NCI-H460 (cell line): ENCODE measurements around the gene TTLL8. TPM values are rescaled to one million over a fixed set of nuclear protein-coding genes. Genes with fewer than 3 reads are reported as not detected.

Experiments used
- DNase-seq: peaks from one replicate; pipeline ENCODE4 v3.0.0-alpha.2; 2016; ENCODE audit warnings: low read depth; ENCODE audit errors: extremely low read depth
- total RNA-seq: library from RNA; depleted of rRNA; stranded (reverse); fragments of >200 nt; shearing (Covaris generic); gene quantifications from 2 replicates; pipeline ENCODE4 v1.2.3, GENCODE V29; 2014

Gene TTLL8
- total RNA-seq, 1 experiment from 2014 or later = not detected

DNA sequence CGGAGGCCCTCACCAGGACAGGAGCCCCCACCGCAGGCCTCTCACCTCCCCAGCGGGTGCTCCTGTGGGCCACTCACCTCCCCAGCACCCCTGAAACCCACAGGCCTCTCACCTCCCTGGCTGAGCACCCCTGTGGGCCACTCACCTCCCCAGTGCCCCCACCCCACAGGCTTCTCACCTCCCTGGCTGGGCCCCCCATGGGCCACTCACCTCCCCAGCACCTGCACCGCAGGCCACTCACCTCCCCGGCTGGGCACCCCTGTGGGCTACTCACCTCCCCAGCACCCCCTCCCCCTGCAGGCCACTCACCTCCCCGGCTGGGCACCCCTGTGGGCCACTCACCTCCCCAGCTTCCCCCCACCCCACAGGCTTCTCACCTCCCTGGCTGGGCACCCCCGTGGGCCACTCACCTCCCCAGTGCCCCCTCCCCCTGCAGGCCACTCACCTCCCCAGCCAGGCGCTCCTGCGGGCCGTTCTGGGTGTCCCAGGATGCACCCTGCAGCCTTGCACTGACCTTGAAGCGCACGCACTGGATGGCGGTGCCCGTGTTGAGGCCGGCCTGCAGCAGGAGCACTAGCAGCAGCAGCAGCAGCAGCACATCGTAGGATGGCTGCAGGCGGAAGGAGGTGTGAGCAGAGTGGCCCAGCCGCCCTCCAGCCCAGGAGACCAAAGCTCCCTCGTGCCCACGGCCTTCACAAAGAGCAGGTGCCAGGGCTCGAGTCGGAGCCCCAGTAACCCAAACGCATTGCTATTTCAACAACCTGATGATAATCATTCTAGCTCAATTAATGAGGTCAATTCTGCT, 5.7 kb upstream of the TTLL8 start:
- no peak for DNase-seq

DNA sequence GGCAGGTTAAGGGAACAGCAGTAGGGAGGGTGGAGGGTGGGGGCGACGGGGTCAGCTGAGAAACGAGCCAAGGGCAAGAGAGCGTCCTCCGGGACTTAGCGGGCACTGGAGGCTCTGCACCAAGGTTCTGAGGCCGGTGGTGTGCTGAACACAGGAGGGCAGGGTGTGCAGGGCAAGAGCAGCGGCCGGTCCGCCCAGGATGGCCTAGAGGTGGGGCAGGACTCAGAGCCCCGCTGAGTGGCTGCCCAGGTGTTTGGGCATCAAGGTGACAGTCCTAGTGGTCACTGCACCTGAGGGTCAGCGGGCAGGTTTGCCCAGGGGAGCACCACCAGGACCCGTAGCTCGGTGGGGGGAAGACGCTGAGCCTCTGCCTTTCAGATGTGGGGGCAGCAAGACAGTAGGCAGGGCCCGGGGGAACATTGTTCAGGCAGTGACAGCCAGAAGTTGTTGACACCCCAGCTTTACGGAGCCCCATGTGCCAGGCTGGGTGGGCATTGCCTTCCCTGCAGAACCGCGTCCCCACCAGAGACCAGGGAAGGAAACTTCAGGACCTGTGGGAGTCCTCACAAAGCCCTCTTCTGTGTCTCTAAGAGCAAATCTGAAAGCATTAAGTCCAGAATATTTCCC, 4.5 kb upstream of the TTLL8 start:
- DNase-seq = no peak

DNA sequence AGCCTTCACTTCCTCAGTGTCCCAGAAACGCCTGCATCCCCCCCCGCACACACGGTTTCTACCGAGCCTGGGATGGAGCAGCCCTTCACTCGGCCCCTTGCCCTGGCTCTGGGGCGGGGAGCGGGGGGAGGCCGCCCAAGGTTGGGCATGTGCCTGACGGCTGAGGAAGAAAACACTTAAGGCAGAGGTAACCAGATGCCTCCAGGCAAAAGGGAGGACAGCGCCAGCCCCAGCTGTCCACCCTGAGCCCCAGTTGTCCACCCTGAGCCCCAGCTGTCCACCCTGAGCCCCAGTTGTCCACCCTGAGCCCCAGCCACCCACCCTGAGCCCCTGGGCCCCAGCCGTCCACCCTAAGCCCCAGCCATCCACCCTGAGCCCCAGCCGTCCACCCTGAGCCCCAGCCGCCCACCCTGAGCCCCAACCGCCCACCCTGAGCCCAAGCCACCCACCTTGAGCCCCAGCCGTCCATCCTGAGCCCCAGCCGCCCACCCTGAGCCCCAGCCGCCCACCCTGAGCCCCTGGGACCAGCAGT, 3.8 kb upstream of the TTLL8 start:
- DNase-seq = no peak

DNA sequence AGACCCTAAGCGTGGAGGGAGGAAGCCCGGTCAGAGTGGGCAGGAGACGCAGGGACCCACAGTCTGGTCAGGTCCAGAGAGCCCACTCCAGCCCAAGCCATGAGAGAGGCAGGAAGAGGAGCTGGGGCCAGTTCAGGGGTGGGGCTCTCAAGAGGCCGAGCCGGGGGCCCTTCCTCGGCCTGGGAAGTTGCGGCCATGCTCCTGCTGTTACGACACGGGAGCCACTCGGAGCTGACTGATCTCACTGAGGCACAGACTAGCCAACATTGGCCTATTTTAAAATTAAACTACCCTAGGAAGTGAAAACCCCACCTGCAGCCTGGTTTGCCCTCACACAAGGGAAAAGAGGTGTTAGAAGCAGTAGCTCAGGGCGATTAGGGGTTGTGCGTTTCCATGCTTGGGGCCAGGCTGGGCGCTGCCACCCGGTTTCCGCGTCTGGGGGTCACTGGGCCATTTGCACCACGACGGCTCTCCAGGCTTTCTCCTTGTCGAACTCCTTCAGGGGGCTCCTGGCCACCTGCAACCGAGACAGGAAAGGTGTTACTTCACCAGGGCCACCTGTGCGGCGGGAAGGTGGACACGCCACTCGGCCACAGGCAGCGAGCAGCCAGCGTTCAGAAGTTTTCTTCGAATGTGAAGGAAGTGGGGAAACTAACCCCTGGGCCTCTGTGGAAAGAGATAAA, 3.2 kb upstream of the TTLL8 start:
- no peak for DNase-seq

DNA sequence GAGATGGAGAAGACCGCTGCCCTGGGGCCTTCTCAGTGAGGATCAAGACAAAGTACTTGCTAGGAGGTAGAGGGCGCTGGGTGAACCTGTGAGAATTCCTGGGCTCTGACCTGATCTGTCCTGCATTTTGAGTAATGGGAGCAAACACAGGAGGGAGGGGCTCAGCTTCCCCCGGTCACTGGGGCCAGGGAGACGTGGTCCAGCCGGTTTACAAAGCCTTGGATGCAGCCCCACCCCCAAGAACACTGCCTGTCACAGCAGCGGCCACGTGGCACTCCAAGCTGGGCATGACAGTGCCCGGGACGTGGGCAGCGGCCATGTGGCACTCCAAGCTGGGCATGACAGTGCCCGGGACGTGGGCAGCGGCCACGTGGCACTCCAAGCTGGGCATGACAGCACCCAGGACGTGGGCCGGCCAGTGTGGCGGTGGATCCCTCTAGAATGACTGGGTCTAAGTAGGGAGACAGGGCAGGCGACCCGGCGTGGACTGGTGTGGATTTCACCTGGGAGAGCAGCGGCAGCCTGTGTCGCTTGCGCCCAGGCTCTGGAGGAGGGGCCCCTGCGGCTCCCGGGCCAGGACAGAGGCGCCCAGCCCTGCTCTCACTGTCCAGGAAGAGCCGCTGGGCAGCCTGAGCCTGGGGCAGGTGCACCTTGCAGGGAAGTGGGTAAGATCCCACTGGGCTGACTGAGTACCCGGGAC, 2.5 kb upstream of the TTLL8 start:
- DNase-seq = no peak

DNA sequence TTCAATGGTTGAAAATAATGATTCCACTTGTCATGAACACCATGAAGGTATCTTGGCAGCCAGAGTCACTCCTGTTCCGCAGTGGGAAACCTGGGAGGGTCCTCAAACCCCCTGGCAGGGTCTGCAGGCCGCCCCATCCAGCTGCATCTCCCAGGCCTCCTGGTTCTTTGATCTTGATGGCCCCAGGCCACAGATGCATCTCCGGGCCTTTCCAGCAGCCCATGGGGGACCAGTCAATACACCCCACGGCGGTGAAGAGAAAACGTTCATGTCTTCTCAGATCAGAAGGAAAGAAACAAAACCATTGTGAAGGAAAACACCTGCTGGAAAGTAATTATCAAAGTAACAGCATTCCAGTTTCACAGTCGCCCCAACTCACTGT, 1.8 kb upstream of the TTLL8 start:
- no peak for DNase-seq

DNA sequence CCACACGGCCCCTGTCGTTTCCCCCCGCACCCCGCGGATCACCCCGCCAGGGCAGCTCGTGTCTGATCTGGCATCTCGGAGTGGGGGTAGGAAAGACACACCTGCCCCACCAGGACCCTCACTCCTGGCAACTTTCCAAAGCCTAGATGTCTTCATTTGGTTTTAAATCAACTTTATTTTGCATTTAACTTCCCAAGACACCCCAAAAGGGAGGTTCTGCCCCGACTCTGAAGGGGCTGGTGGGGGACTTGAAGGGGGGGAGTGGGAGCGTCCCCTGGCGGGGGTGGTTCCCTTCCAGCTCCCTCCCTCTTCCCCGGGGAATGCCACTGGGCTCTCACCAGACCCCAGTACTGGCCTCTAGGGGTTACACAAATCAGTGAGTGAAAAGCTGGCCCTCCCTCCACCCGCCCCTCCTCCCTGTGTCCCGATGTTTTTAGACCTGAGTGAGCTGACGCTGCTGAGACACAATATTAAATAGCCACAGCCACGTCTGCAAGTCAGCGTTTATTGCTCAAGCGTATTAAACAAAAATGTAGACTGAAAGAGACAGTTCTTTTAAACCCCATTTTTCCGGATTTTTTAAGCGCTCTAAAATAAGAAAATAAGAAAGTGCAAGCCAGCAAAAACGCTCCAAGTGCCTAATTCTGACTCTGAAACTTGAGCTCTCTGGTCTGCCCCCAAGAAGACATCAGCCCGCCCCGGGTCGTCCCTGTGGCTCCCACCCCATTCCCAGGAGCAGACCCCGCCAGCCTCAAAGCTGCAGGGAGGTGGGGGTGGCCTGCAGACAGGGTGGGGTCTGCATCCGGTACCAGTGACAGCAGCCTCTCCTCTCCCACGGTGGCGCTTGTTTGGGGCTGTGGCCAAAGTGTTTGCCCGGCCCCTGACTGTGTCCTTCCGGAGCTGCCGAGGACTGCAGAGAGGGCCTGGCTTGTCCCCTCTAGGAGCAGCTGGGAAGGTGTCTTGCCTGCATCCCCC, 1.1 kb upstream of the TTLL8 start:
- DNase-seq = peak; percentile 1

DNA sequence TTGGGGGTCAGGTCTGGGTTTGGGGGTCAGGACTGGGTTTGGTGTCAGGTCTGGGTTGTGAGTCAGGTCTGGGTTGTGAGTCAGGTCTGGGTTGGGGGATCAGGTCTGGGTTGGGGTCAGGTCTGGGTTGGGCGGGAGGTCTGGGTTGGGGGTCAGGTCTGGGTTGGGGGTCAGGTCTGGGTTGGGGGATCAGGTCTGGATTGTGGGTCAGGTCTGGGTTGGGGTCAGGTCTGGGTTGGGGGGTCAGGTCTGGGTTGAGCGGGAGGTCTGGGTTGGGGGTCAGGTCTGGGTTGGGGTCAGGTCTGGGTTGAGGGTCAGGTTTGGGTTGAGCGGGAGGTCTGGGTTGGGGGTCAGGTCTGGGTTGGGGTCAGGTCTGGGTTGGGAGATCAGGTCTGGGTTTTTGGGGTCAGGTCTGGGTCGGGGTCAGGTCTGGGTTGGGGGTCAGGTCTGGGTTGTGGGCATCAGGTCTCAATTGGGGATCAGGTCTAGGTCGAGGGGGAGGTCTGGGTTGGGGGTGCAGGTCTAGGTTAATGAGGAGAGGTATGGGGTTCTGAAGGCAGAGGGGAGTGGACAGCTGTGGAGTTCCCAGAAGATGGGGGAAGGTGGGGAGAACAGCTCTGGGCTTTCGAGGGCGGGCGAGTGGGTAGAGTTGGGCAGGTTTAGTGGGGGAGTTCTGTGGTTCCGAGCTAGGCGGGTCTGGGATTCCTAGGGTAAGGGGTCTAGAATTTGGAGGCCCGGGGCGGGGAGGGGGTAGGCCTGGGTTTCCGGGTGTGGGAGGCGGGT, 629 bp downstream of the TTLL8 start:
- DNase-seq = no peak

DNA sequence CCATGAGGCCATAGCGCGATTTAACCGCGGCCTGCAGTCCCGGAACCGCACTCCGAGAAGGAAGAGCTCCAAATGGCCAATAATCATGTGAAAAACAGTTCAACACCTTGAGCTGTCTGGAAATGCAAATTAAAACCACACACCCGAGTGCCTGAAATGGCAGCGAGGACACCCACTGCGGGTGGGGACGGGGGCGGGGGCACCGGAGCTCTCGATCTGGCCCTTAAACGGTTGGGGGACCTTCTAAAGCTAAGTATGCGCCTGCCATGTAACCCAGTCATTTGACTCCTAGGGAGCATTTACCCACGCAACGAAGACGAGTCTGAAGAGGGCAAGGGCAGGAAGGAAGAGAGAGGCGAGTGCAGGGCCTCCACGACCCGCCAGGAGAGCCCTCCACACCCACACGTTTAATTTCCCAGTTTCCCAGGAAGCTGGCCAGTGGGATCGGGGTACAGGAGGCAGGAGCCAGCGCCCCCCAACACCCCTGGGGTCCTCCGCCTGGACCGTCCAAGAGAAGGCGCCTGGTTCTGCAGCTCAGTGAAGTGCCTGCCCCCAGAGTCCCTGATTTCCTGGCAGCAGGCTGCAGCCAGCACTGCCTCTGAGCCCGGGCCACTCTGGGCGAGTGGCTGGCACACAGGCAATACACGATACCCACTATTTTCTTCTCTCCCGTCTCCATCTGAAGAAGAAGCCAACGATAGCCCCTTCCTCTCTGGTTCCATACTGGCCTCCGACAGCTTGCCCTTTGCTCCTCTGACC, 1.7 kb downstream of the TTLL8 start:
- DNase-seq = no peak

DNA sequence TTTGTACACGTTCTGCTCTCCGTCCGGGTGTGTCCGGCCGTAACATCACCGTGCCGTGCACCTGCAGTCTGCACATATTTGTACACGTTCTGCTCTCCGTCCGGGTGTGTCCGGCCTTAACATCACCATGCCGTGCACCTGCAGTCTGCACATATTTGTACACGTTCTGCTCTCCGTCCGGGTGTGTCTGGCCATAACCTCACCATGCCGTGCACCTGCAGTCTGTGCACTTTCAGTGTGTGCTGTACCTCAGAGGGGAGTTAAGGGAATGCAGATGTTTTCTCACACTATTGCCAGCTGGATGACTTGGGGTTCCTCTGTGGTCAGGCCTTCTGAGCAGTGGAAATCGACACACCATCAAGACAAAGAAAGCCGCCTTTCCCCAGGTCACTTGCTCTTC, 4.2 kb downstream of the TTLL8 start:
- DNase-seq = no peak

DNA sequence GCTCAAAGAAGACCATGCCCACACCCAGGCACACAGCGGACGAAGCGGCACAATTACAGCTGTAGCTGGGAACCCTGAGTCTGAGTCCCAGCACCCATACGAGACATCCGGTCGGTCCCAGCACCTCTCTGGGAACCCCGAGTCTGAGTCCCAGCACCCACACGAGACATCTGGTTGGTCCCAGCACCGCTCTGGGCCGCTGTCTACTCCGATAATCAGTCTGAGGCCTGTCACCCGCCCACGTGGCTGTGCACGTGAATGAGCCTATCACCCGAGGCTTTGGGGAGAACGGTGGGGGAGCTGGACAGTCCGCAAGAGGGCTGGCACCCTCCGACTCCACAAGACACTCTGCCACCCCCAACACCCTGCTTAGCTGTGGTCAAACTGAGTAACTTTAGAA, 6.2 kb downstream of the TTLL8 start:
- no peak for DNase-seq

DNA sequence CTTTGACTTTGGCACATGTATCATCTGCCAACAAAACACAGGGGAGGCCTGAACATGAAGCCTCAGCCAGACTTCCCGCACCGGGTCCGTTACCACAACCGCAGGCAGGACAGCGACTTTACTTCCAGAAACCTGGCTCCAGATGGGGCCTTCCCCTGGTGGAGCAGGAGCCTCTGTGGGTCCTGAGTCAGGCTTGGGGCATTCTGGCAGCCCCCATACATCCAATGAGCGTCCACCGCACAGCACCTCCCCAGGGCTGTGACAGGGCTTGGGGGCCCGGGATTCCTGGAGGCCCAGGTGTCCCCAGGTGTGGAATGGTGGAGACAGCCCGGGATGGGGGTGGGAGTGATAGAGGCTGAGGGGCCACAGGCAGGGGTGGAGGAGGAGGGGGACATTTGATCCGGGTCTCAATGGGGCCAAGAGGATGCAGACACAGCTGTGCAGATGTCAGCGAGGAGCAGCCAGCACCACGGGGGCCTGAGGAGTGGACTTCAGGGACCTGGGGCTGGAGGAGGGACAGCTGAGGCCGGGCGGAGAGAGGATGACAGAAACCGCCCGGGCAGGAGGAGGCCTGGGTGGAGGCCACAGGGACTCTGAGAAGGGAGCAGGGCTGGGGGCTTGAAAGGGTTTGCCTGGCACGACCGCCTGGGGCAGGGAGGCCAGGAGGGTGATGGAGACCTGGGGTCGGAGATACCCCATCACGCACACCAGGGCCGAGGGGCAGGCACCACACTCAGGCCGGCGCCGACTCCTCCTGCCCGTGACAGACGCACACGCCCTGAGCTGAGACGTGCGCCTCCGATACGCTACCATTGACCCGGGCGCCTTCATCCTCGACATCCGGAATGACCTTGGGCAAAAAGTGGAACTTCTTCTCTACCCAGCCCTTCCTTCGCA, 8.6 kb downstream of the TTLL8 start:
- no peak for DNase-seq

DNA sequence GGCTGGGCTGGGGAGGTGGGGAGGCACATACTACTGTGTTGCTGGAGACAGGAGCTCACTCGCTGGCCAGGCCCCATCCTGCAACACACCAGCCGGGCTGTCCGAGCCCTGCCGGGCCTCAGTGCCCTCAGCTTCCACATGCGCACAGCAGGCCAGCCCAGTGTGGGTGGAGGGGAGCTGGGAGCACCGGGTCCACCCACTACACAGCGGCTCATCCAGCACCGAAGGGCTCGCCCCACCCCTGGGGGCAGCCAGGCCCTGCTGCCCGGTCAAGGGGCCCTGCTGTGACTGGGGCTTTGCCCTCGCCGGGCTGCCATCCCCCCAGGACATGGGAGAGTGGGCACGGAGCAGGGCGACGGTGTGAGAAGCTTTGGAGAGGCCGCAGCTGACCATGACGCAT, 9.3 kb downstream of the TTLL8 start:
- no peak for DNase-seq

DNA sequence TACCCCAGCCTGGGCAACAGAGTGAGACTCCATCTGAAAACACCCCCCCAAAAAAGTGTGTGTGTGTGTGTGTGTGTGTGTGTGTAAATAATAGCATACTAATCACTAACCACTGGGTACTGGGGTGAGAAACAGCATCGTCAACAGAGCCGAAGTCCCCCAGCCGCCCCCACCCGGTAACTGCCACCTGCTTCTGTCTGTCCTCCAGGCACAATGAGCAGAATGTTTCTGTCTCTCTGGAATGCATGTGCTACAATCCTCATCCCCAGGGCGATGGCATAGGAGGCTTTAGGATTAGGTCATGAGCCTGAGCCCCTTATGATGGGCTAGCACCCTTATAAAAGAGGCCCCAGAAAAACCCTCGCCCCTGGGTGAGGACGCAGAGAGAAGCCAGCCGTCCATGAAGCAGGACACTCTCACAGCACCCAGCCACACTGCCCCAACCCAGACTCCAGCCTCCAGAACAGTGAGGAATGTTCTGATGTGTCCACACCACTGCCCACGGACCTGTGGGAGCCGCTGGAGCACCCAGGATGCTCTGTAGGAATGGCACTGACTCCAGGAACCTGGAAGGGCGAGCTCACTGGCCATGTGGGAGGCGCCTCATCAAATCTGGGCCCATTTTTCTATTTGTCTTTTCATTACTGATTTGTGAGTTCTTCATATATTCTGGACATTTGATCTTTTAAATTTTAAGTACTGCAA, 9.9 kb downstream of the TTLL8 start:
- no peak for DNase-seq

DNA sequence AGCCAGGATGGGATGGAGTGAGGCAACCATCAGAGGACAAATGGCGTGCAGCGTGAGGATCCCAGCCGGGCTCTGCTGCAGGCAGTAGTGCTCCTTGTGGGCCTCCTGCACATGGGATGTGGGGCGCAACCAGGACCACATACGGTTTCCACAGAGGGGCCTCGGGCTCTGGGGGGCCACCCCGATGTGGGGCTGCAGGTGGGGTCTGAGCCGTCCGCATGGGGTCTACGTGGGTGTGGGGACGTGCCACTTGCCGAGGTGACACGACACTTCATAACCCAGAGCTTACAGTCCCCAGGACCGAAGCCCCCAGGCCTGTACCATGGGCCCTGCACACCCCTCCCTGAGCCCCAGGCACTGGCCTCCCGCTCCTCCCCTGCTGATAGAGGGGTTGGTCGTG, 10.8 kb downstream of the TTLL8 start:
- DNase-seq = no peak

DNA sequence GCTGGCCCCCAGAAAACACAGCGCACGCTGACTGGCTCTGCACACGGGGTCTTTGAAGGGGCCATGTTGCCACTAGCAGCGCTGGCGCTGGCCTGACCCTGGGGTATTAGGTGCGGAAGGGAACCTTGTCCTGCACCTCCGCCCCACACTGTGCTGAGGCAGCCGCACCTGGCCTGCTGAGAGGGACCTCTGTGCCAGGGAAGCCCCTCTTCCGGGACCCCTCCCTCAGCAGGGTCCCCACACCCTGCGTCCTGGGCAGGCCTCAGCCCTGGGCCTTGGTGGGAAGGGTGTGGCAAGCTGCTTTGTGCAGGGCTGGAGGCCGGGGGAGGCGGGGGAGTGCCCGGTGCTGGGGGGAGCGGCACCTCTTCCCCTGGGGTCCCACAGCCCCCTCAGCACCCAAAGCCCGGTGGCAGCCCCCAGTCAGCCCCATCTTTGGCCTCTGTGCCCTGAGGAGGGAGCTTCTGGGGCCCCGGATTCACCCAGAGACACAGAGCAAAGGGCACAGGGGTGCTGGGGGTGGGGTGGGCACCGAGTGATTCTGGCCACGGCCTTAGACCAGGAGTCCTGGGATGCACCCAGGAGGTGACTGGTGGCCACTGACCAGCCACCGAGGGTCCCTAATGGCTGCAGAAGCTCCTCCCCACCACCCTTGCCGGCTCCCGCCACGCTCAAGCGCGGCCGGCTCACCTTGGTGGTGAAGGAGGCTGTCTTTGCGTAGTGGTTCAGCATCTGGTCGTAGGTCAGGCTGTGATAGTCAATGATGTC, 11.4 kb downstream of the TTLL8 start:
- no peak for DNase-seq
